ENCODE data around the gene CRISP2.

CRISP2 gene

DNA sequence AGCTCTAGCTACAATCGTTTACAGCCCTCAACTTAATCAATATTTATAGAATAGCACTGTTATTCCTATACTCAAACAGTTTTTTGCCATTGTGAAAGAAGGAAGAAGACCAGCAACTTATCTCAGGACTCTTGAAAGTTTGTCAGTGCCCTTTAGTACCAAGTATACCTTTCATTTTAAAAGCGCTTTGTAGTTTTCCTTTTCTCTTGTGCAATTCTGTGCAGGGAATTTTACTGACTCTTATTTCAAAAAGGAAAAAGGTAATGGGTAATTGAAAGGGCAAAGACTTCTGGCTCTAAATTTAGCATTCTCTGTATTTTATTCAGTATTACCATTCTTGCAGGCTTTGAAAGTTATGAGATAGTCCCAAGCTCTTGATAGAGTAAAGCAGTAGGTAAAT, 59.9 kb downstream of the CRISP2 start:
- no peak for DNase-seq

DNA sequence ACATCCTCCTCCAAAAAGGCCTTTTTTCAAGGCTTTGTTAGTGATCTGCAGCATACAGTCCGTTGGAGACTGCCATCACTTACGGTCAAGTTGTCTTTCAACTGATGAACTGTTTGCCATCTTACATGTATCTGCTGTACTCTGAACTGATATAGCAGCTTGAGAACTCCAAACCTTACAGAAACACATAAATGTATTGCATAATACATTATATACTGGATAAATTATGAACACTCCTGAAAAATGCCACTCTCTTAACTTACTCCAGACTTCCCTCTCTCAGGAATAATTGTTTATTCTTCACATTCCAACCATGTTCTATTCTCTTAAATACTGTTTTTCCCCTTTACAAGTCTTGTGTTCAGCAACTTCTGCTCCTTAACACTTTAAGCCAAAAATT, 62.1 kb downstream of the CRISP2 start:
- DNase-seq, result no peak

- no peak for DNase-seq
Observed at GRCh38 chr6:49649988-49650387, 63.4 kb downstream of the CRISP2 start.

- DNase-seq, result no peak
Observed at GRCh38 chr6:49648036-49648435, 65.3 kb downstream of the CRISP2 start.

DNA sequence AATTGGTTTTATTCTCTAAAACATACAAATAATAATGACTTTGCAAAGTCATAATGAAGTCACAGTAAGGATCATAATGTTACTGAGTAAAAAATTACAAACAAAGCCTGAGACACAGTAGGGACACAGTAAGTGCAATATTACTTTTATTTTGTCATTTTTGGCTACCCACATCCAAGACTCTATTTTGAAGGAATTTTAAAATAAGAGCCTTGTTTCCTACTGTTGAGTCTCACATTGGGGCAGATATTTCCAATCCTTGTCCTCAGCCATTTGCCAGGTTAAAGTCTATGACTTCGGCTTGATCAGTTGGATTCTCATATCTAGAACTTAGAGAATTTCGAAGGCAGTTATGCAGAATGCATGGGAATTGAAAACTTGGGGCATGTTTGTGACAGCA, 65.9 kb downstream of the CRISP2 start:
- no peak for DNase-seq

DNA sequence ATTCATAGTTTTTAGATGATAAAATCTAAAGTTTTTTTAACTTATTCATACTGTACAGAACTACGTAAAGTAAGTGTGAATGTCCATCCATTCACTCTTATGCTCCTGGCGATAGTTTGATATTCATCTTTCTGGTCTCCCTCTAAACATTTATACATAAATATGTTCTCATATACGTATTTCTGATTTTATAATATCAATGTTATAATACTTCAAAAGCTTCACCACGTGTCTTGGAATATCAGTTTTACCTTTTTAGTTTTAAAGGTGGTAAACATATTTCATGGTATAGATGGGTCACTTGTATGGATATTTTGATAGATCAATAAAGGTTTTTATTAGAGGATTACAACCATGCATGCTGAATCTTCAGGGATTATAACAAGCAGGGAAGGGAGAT, 66.4 kb downstream of the CRISP2 start:
- no peak for DNase-seq

- DNase-seq, result no peak
Observed at GRCh38 chr6:49646130-49646824, 67.1 kb downstream of the CRISP2 start.

DNA sequence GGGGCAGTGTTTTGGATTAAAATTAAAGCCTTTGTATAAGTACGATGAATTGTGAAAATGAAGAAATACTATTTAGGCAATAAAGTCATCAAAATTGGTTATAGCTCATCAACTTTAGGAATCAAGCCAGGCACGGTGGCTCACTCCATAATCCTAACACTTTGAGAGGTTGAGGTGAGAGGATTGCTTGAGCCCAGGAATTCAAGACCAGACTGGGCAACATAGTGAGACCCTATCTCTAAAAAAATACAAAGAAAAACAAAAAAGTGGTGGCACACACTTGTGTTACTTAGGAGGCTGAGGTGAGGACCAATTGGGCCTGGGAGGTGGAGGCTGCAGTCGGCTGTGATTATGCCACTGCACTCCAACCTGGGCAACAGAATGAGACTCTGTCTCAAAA, 68.2 kb downstream of the CRISP2 start:
- no peak for DNase-seq
